Fibroblast of lung (primary cell): ENCODE measurements around the gene DCK. TPM values are rescaled to one million over a fixed set of nuclear protein-coding genes. Genes with fewer than 3 reads are reported as not detected.

Source experiments
- DNase-seq, 2 donors: peaks; one replicate each; pipeline versions ENCODE4 v3.0.0 to v3.0.0-alpha.2; 2010; ENCODE audit warnings: low read depth in 2 of 2
- H2AFZ ChIP-seq: 2 replicates; pipeline ENCODE4 v1.5.1; 2012; ENCODE audit warnings: low read length, control low read depth, inconsistent platforms
- H3K27ac ChIP-seq: 2 replicates; pipeline ENCODE4 v1.5.1; 2011; ENCODE audit warnings: low read length, control low read depth; ENCODE audit not compliant: insufficient read depth
- H3K27me3 ChIP-seq: 2 replicates; pipeline ENCODE4 v1.5.1; 2011; ENCODE audit warnings: mild to moderate bottlenecking, low read length; ENCODE audit not compliant: control insufficient read depth, insufficient read depth
- H3K36me3 ChIP-seq: 2 replicates; pipeline ENCODE4 v1.5.1; 2011; ENCODE audit warnings: low read length; ENCODE audit not compliant: control insufficient read depth, insufficient read depth
- H3K4me1 ChIP-seq: 2 replicates; pipeline ENCODE4 v1.5.1; 2011; ENCODE audit warnings: low read length; ENCODE audit not compliant: control insufficient read depth, insufficient read depth; ENCODE audit errors: extremely low read depth
- H3K4me2 ChIP-seq: 2 replicates; pipeline ENCODE4 v1.5.1; 2011; ENCODE audit warnings: low read length, control low read depth; ENCODE audit not compliant: insufficient read depth; ENCODE audit errors: extremely low read depth
- H3K4me3 ChIP-seq, 4 experiments: fragments of 200-600 bp in 1 of 4; sonication (generic) in 1 of 4; replicated peaks in 1 of 4; 2 replicates each; pipeline ENCODE4 v1.5.1; 2011 to 2016; ENCODE audit warnings: low read length in 4 of 4, low read depth in 3 of 4, mild to moderate bottlenecking in 3 of 4, control low read depth in 2 of 4, inconsistent platforms in 1 of 4, mixed read lengths in 1 of 4; ENCODE audit not compliant: insufficient read depth in 1 of 4; ENCODE audit errors: control extremely low read depth in 1 of 4
- H3K79me2 ChIP-seq: 2 replicates; pipeline ENCODE4 v1.5.1; 2012; ENCODE audit warnings: mild to moderate bottlenecking, low read length, inconsistent platforms; ENCODE audit not compliant: control insufficient read depth, insufficient read depth
- H3K9ac ChIP-seq: 2 replicates; pipeline ENCODE4 v1.5.1; 2011; ENCODE audit warnings: mild to moderate bottlenecking, low read length, control low read depth; ENCODE audit not compliant: insufficient read depth
- H3K9me3 ChIP-seq: 2 replicates; pipeline ENCODE4 v1.5.1; 2012; ENCODE audit warnings: low read depth, low read length; ENCODE audit not compliant: control insufficient read depth, insufficient read depth
- H4K20me1 ChIP-seq: 2 replicates; pipeline ENCODE4 v1.5.1; 2011; ENCODE audit warnings: low read length; ENCODE audit not compliant: control insufficient read depth, insufficient read depth; ENCODE audit errors: extremely low read depth
- CTCF ChIP-seq, 2 donors: IDR thresholded peaks in 1 of 2; conservative IDR thresholded peaks in 1 of 2; 1 replicate in 1 of 2; 2 replicates in 1 of 2; pipeline ENCODE4 v1.5.1; 2011 to 2012; ENCODE audit warnings: low read length in 2 of 2, control low read depth in 1 of 2, inconsistent platforms in 1 of 2, low read depth in 1 of 2, mild to moderate bottlenecking in 1 of 2
- EZH2 ChIP-seq: IDR thresholded peaks from 2 replicates; pipeline ENCODE4 v1.5.1; 2012; ENCODE audit warnings: low read length, control low read depth, mild to moderate bottlenecking; ENCODE audit errors: missing control alignments
- polyA plus RNA-seq, 2 donors: library from polyadenylated mRNA; depleted of rRNA in 1 of 2; stranded (reverse) in 1 of 2; unstranded in 1 of 2; fragments of >200 nt; gene quantifications; 2 replicates each; pipeline ENCODE4 v1.2.1, GENCODE V29; 2011 to 2012; ENCODE audit warnings: missing spikeins in 1 of 2
- total RNA-seq: library from RNA; depleted of rRNA; stranded (reverse); fragments of >200 nt; gene quantifications from 2 replicates; pipeline ENCODE4 v1.2.1, GENCODE V29; 2014

Gene DCK
- total and polyA plus RNA-seq, 2 donors (not counting 1 experiment from before 2014, with no cell fraction given) = 12.2 to 18.4 TPM

- Histone ChIP-seq H2AFZ (no peak overlapping the region), H3K36me3 (no peaks in the 10 kb centered on the region), H3K9ac (no peak overlapping the region), H4K20me1 (no peaks in the 10 kb centered on the region), H3K9me3 (no peaks in the 10 kb centered on the region), H3K27ac (no peak overlapping the region), H3K4me3 (no peak overlapping the region), H3K27me3 (no peaks in the 10 kb centered on the region), H3K79me2 (no peaks in the 10 kb centered on the region), H3K4me2 (no peak overlapping the region), H3K4me1 (no peaks in the 10 kb centered on the region)
- TF ChIP-seq CTCF (conservative IDR thresholded peaks at IDR 0.05 in 1 of 2, IDR thresholded peaks at IDR 0.05 in 1 of 2; ENCODE audit: low read depth in 1 of 2, low read length in 2 of 2) = no peak
- TF ChIP-seq EZH2 = no peak
- DNase-seq = no peak
Measured at GRCh38 chr4:71045256-71045655, 51.8 kb downstream of the DCK start.

GRCh38 chr4:71049395-71049794 is 55.9 kb downstream of the DCK start:
- DNase-seq = no peak
- Histone ChIP-seq H3K4me3 (no peak overlapping the region), H4K20me1 (no peaks in the 10 kb centered on the region), H3K36me3 (no peaks in the 10 kb centered on the region), H3K27ac (no peak overlapping the region), H3K4me2 (no peak overlapping the region), H2AFZ (no peak overlapping the region), H3K4me1 (no peaks in the 10 kb centered on the region), H3K9me3 (no peaks in the 10 kb centered on the region), H3K79me2 (no peaks in the 10 kb centered on the region), H3K9ac (no peak overlapping the region), H3K27me3 (no peaks in the 10 kb centered on the region)
- TF ChIP-seq EZH2 = no peak
- no peak for TF ChIP-seq CTCF (conservative IDR thresholded peaks at IDR 0.05 in 1 of 2, IDR thresholded peaks at IDR 0.05 in 1 of 2; ENCODE audit: low read depth in 1 of 2, low read length in 2 of 2)

- DNase-seq = peak; percentile 6 to 28
Measured at GRCh38 chr4:71050809-71051208, 57.4 kb downstream of the DCK start.

More at GRCh38 chr4:71050809-71051208, 57.4 kb downstream of the DCK start:
- no peaks in the 10 kb centered on the region for H3K27me3 ChIP-seq
- no peaks in the 10 kb centered on the region for H3K9me3 ChIP-seq
- no peaks in the 10 kb centered on the region for H3K36me3 ChIP-seq
- no peaks in the 10 kb centered on the region for H3K4me1 ChIP-seq
- no peak overlapping the region for H3K27ac ChIP-seq
- H2AFZ ChIP-seq = no peak overlapping the region
- H3K4me3 ChIP-seq = no peak overlapping the region
- no peak overlapping the region for H3K9ac ChIP-seq
- no peaks in the 10 kb centered on the region for H4K20me1 ChIP-seq
- H3K79me2 ChIP-seq = no peaks in the 10 kb centered on the region
- H3K4me2 ChIP-seq = no peak overlapping the region
- TF ChIP-seq CTCF (conservative IDR thresholded peaks at IDR 0.05 in 1 of 2, IDR thresholded peaks at IDR 0.05 in 1 of 2; ENCODE audit: low read depth in 1 of 2, low read length in 2 of 2) (no peak), EZH2 (no peak)
